AG09309 (cell line): ENCODE measurements around the gene TENT5D.
A peak's percentile ranks its signal among the peaks of the same experiment; 100 is the strongest.
"Not testable (repeated sequence)": the region's sequence is repeated elsewhere in the genome, so short reads cannot be mapped to it uniquely, and the experiment has no call there.

Experiments used
- DNase-seq: peaks from one replicate; pipeline ENCODE4 v3.0.0-alpha.2; 2010; ENCODE audit warnings: low read depth
- H3K4me3 ChIP-seq: 2 replicates; pipeline ENCODE4 v1.5.1; 2011; ENCODE audit warnings: mild to moderate bottlenecking, low read depth, low read length, moderate library complexity; ENCODE audit not compliant: control insufficient read depth
- CTCF ChIP-seq: IDR thresholded peaks from 2 replicates; pipeline ENCODE4 v1.5.1; 2011; ENCODE audit warnings: mild to moderate bottlenecking, low read depth, low read length, inconsistent platforms; ENCODE audit not compliant: insufficient read depth, control insufficient read depth; ENCODE audit errors: missing control alignments

Gene TENT5D

DNA sequence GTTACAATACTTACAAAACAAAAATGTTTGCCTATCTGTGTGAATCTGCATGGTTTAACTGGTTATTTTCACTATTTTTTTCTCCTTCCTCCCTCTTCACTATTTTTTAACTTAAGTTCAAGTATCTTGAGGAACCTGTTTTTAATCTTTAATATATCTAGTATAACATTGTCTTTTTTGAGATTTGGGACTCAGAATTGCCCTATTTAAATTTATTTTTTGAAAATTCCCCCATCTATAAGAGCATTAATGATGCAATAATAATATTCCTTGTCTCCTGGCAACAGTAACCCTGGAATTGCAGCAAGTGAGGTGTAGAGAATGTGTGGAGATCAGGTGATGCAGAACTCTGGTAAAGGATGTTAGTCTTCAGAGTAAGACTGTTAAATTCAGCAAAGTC, at the start of gene TENT5D:
TENT5D (plus strand) TSS at position 301 of the 400 bp plus-strand sequence. CDS start 22,093 bp downstream, outside the sequence.
- DNase-seq = no peak
- no peak within 1 kb of the TSS for H3K4me3 ChIP-seq
- no peak for TF ChIP-seq CTCF

DNA sequence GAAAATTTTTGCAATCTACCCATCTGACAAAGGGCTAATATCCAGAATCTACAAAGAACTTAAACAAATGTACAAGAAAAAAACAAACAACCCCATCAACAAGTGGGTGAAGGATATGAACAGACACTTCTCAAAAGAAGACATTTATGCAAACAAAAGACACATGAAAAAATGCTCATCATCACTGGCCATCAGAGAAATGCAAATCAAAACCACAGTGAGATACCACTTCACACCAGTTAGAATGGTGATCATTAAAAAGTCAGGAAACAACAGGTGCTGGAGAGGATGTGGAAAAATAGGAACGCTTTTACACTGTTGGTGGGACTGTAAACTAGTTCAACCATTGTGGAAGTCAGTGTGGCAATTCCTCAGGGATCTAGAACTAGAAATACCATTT, 34.6 kb upstream of the TENT5D start:
- H3K4me3 ChIP-seq, DNase-seq: not testable (repeated sequence)

DNA sequence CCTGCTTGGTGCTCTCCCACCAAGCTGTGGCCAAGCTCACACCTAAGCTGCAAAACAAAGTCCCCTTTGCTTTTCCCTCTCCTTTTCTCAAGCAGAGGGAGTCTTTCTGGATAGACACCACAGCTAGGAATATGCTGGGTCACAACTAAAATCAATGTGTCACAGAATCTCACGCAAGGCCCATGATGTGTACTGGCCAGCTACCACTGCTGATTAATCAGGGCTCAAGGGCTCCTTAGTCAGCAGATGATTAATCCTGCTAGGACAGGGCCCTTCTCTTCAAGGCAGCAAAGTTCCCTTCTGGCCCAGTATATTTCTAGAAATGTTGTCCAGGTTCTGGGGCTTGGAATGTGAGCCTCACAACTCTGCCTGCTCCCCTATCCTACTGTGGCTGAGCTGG, 32.0 kb upstream of the TENT5D start:
- no peak for TF ChIP-seq CTCF
- no peak overlapping the region for H3K4me3 ChIP-seq
- no peak for DNase-seq

- no peak overlapping the region for H3K4me3 ChIP-seq
- TF ChIP-seq CTCF = no peak
- no peak for DNase-seq
These were observed 8.2 kb upstream of the TENT5D start for GRCh38 chrX:80412042-80412441.

GRCh38 chrX:80423000-80423399, 2.8 kb downstream of the TENT5D start:
- no peak overlapping the region for H3K4me3 ChIP-seq
- TF ChIP-seq CTCF = no peak
- DNase-seq = no peak

GRCh38 chrX:80423744-80424143, 3.5 kb downstream of the TENT5D start:
- no peak for TF ChIP-seq CTCF
- no peak for DNase-seq
- H3K4me3 ChIP-seq = no peak overlapping the region

DNA sequence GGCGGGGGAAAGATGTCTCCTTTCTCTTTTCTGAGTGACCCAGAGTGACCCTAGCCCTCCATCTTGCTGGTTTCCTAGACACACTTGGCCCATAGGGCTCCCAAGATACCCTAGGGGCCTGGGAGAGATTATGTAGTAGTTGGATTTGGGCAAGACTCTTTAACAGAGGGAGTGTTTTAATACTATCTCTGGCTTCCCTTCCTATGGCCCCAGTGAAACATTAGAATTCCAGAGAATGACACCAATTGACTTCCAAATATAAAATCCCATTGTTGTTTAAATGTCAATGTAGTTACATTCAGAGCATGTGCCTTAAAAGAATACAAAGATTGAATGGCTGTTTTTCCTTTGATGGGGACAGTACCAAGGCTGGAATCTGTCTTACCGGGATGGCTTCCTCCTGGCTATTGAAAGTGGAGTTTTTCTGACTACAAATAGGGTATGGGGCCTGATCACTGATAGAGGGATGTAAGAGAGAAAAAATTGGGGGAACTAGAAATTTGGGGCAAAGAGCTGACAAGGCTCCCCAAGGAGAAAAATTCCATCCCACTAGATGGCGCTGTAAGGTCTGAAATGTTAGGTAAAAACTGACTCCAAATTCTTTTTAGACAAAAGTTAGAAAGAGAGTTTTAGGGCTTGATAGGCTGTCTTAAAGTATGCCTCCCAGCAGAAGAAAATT, 10.7 kb downstream of the TENT5D start:
- TF ChIP-seq CTCF = peak; percentile 15
- H3K4me3 ChIP-seq = no peak overlapping the region
- DNase-seq = no peak
